ENCODE results near the gene MYD88.

Gene MYD88

DNA sequence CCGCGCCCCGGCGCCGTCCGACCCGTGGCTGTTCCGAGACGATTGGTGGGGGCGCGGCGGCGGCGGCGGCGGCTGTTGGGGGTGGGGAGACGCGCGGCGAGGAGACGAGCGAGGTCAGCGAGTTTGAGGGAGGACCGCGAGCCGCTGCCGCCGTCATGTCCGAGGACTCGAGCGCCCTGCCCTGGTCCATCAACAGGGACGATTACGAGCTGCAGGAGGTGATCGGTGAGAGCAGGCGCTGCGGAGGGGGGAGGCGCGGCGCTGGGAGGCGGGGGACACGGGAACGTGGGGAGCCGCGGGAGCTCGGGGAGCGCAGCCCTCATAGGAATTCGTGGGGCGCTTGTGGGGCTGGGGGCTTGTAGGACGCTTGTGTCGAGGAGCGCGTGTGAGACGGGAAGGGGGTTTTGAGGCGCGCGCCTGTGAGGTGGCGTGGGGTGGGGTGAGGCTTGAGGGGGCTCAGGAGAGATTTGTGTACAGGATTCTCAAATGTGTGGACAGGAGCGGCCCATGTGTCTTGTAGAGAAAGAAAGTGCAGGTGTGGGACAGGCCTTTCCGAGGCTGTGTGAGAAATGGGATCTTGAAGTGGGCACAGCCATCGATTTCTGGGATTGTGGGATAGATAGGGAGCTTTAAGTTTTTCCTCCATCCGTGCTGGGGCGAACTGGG, 27.4 kb downstream of the MYD88 start:
- peak overlapping the region; percentile 100 for H3K27ac Mint-ChIP-seq
- ATAC-seq (ENCODE audit: low read depth) (peak; percentile 3), DNase-seq (ENCODE audit: low spot score in 2 of 2) (no peak)
- no peaks in the 10 kb centered on the region for H3K9me3 Mint-ChIP-seq
- H3K27me3 Mint-ChIP-seq = no peaks in the 10 kb centered on the region
- no peaks in the 10 kb centered on the region for H3K36me3 Mint-ChIP-seq
- H3K4me3 Mint-ChIP-seq = peak overlapping the region; percentile 93
- peaks cover 36% of the 10 kb centered on the region for H3K4me1 Mint-ChIP-seq

DNA sequence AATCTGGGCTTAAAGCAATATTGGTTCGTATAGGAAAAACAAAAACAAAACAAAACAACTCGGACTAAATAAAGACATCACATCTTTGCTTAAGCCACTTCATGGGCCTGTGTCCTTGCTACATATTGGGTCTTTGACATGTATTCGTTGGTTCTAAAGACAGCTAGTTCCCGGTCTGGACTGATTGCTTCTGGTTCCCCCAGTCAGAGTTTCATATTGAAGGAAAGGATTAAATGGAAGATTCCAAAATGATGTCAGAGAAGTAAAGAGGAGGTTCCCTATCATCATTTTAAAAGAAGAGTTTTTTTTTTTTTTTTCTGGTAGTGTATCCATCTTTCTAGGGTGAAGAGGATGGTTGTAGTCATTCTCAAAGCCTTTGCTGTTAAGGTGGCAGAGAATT, 29.1 kb downstream of the MYD88 start:
- ATAC-seq (ENCODE audit: low read depth) (no peak), DNase-seq (ENCODE audit: low spot score in 2 of 2) (no peak)
- Mint-ChIP-seq H3K27me3 (no peaks in the 10 kb centered on the region), H3K9me3 (no peaks in the 10 kb centered on the region), H3K27ac (no peak overlapping the region), H3K36me3 (no peaks in the 10 kb centered on the region), H3K4me3 (no peak overlapping the region), H3K4me1 (peaks cover 40% of the 10 kb centered on the region)

DNA sequence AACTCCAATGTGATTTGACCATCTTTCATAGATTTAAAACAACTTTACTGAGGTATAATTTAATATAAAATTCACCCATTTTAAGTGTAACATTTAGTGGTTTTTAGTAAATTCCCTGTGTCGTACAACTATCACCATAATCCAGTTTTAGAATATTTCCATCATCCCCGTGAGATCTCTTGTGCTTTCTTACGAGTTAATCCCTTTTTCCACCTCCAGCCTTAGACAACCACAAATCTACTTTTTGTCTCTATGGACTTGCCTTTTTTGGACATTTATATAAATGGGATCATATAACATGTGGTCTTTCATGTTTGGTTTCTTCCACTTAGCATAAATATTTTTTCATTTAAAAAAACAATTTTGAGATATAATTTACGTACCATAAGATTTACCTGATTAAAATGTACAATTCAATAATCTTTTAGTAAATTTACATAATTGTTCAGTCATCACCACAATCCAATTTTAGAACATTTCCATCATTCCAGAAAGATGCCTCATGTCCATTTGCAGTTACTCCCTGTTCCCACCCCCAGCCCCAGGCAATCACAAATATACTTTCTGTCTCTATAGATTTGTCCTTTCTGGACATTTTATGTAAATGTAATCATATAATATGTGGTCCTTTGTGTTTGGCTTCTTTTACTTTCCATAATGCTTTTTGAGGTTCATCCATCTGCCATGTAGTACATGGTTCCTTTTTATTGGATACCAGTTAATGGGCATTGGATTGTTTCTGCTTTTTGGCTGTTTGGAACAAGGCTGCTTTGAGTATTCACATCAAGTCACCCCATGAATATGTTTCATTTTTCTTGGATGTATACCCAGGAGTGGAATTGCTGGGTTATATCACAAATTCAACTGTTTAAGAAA, 29.9 kb downstream of the MYD88 start:
- DNase-seq (ENCODE audit: low spot score in 2 of 2) (no peak), ATAC-seq (ENCODE audit: low read depth) (no peak)
- Mint-ChIP-seq H3K9me3 (no peaks in the 10 kb centered on the region), H3K27ac (peak overlapping the region; percentile 50), H3K4me3 (no peak overlapping the region), H3K4me1 (peaks cover 45% of the 10 kb centered on the region), H3K36me3 (no peaks in the 10 kb centered on the region), H3K27me3 (no peaks in the 10 kb centered on the region)

DNA sequence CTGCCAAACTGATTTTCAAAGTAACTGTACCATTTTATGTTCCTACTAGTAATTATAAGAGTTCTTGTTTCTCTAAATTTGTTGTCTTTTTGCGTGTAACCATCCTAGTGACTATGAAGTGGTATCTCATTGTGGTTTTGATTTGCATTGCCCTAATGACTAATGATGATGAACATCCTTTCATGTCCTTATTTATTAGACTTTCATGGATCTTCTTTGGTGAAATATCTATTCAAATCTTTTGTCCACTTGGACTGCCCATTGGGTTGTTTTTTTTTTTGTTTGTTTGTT, 30.5 kb downstream of the MYD88 start:
- Mint-ChIP-seq H3K36me3 (no peaks in the 10 kb centered on the region), H3K4me1 (peaks cover 49% of the 10 kb centered on the region), H3K27me3 (no peaks in the 10 kb centered on the region), H3K4me3 (no peak overlapping the region), H3K9me3 (no peaks in the 10 kb centered on the region), H3K27ac (peak overlapping the region; percentile 50)
- no peak for DNase-seq (ENCODE audit: low spot score in 2 of 2)
- ATAC-seq (ENCODE audit: low read depth) = no peak

DNA sequence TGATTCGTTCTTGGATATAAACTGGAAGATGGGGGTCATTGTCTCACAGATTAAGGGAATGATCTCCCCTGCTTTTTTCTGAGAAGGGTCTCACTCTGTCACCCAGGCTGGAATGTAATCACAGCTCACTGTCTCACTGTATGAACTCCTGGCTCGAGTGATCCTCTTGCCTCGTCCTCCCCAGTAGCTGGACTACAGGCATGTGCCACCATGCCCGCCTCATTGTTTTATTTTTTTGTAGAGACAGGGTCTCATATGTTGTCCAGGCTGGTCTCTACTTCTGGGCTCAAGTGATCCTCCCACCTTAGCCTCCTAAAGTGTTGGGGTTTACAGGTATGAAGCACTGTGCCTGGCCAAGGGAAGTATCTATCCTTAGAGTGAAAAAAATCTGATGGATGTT, 32.3 kb downstream of the MYD88 start:
- no peak overlapping the region for H3K4me3 Mint-ChIP-seq
- DNase-seq (ENCODE audit: low spot score in 2 of 2) (no peak), ATAC-seq (ENCODE audit: low read depth) (no peak)
- H3K27me3 Mint-ChIP-seq = no peaks in the 10 kb centered on the region
- H3K27ac Mint-ChIP-seq = no peak overlapping the region
- peaks cover 55% of the 10 kb centered on the region for H3K4me1 Mint-ChIP-seq
- peaks cover 2% of the 10 kb centered on the region for H3K36me3 Mint-ChIP-seq
- no peaks in the 10 kb centered on the region for H3K9me3 Mint-ChIP-seq

DNA sequence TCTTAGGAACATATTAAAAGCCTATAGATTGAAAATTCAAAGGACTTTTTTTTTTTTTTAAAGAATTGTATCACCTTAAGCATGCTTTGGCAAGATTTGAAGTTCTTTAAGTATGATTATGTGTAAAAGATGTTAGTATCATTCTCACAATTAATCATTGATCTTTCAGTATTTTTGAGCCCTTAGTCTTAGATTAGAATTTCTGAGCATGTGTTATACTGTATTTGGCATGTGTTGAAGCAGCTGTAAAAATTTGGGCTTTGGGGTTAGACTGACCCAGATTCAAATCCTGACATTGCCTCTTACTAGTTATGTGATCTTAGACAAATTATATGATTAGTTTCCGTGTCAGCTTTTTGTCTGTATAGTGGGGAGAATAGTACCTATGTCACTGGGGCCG, 33.2 kb downstream of the MYD88 start:
- Mint-ChIP-seq H3K27ac (no peak overlapping the region), H3K27me3 (no peaks in the 10 kb centered on the region), H3K4me3 (no peak overlapping the region), H3K4me1 (peaks cover 50% of the 10 kb centered on the region), H3K9me3 (no peaks in the 10 kb centered on the region), H3K36me3 (peaks cover 2% of the 10 kb centered on the region)
- ATAC-seq (ENCODE audit: low read depth) (no peak), DNase-seq (ENCODE audit: low spot score in 2 of 2) (no peak)

DNA sequence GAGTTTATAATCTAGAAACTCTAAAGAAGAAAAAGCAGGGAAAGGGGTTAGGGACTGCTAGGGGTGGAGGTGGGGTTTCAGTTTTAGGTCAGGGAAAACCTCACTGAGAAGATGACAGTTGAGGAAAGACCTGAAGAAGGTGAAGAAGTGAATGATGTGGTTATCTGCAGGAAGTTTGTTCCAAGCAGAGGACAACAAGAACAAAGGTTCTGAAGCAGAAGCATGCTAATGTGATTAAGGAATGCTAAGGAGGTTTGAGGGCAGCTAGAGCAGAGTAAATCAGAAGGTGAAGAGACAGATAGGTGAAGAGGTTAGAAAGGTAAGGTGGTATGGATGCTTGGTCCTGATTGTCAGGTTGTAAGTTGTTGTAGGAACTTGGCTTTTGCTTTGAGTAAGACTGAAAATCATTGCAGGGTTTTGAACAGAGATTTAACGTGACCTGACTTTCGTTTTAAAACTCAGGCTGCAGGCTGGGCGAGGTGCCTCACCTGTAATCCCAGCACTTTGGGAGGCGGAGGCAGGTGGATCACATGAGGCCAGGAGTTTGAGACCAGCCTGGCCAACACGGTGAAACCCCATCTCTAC, 35.5 kb downstream of the MYD88 start:
- no peak for ATAC-seq (ENCODE audit: low read depth)

DNA sequence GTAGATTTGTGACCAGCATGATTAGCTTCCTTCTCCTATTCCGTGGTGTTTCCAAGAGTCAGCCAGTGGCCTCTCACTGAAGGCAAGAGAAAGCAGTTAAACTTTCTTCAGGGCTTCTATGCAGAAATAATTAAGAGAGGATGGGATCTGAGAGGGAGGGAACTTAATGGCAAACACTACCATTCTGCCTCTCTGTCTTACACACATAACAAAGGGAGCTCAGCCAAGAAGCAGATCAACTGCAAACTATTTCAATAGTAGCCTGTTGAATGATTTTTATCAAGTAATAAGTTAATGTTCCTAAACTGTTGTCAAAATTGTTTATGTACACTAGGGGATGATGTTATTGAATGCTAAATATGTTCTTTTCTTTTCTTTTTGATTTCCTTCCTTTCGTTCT, 38.7 kb downstream of the MYD88 start:
- no peak overlapping the region for H3K4me3 Mint-ChIP-seq
- ATAC-seq (ENCODE audit: low read depth) (no peak), DNase-seq (ENCODE audit: low spot score in 2 of 2) (no peak)
- peaks cover 33% of the 10 kb centered on the region for H3K4me1 Mint-ChIP-seq
- H3K9me3 Mint-ChIP-seq = no peaks in the 10 kb centered on the region
- peaks cover 9% of the 10 kb centered on the region for H3K36me3 Mint-ChIP-seq
- no peaks in the 10 kb centered on the region for H3K27me3 Mint-ChIP-seq
- H3K27ac Mint-ChIP-seq = peak overlapping the region; percentile 49

More for the DNA sequence above, 35.5 kb downstream of the MYD88 start:
- Mint-ChIP-seq H3K9me3 (no peaks in the 10 kb centered on the region), H3K27me3 (no peaks in the 10 kb centered on the region), H3K36me3 (peaks cover 6% of the 10 kb centered on the region), H3K4me1 (peaks cover 42% of the 10 kb centered on the region), H3K4me3 (peak overlapping the region; percentile 25), H3K27ac (no peak overlapping the region)
- no peak for DNase-seq (ENCODE audit: low spot score in 2 of 2)

DNA sequence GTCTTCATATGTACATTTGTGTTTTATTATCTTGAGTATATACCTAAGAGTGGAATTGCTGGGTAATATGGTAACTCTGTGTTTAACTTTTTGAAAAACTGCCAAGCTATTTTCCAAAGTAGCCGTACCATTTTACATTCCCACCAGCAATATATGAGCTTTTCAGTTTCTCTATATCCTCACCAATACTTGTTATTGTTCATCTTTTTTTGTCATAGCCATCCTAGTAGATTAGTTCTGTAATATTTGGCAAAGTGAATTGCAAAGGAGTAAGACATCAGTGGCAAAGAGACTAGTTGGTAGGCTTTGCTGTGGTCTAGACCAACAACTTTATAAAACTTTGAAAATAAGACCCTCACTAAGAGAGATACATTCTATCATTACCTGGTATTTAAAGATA, 48.3 kb downstream of the MYD88 start:
- Mint-ChIP-seq H3K27me3 (no peaks in the 10 kb centered on the region), H3K4me1 (no peaks in the 10 kb centered on the region), H3K4me3 (no peak overlapping the region), H3K27ac (no peak overlapping the region), H3K9me3 (peaks cover 1% of the 10 kb centered on the region), H3K36me3 (peaks cover 18% of the 10 kb centered on the region)
- no peak for ATAC-seq (ENCODE audit: low read depth)
- DNase-seq (ENCODE audit: low spot score in 2 of 2) = no peak

DNA sequence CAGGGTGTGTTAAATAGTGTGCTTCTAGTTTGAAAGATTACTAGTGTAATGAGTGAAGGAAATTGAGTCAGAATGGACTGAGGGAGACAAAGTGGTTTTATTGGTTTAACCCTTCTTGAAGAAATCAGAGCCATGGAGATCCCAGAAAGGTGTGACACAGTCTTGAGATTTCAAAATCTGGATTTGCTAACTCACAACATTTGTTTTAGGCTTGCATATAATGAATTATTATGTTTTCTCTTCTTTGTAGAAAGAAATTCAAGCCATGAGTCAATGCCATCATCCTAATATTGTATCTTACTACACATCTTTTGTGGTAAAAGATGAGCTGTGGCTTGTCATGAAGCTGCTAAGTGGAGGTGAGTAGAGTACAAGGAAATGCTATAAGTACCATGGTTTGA, 52.0 kb downstream of the MYD88 start:
- no peak for ATAC-seq (ENCODE audit: low read depth)
- H3K4me1 Mint-ChIP-seq = no peaks in the 10 kb centered on the region
- H3K4me3 Mint-ChIP-seq = no peak overlapping the region
- H3K27ac Mint-ChIP-seq = no peak overlapping the region
- DNase-seq (ENCODE audit: low spot score in 2 of 2) = no peak
- H3K36me3 Mint-ChIP-seq = peaks cover 24% of the 10 kb centered on the region
- peaks cover 1% of the 10 kb centered on the region for H3K9me3 Mint-ChIP-seq
- H3K27me3 Mint-ChIP-seq = no peaks in the 10 kb centered on the region
